Keratinocyte (primary cell): Measurements from ENCODE around the gene ATF3. TPM values are rescaled to one million over a fixed set of nuclear protein-coding genes. Genes with fewer than 3 reads are reported as not detected.

Source experiments
- DNase-seq: peaks from one replicate; pipeline ENCODE4 v3.0.0-alpha.2; 2011; ENCODE audit warnings: low read depth, missing footprints, low spot score
- FAIRE-seq: peaks from 2 replicates; lab custom pipeline; 2011; peaks lifted over from hg19 to GRCh38; lab: Jason Lieb, UNC
- H2AFZ ChIP-seq: 2 replicates; pipeline ENCODE4 v1.6.0; 2012; ENCODE audit warnings: low read length, control low read depth, inconsistent platforms; ENCODE audit not compliant: control insufficient read depth
- H3K27ac ChIP-seq: 2 replicates; pipeline ENCODE4 v1.5.1; 2011; ENCODE audit warnings: low read length; ENCODE audit not compliant: control insufficient read depth, insufficient read depth
- H3K27me3 ChIP-seq: 3 replicates; pipeline ENCODE4 v1.6.0; 2011; ENCODE audit warnings: low read length; ENCODE audit not compliant: control insufficient read depth, insufficient read depth; ENCODE audit errors: extremely low read depth
- H3K36me3 ChIP-seq, 2 experiments: 2 replicates in 1 of 2; 3 replicates in 1 of 2; pipeline ENCODE4 v1.5.1; 2011; ENCODE audit warnings: low read length in 2 of 2, mild to moderate bottlenecking in 1 of 2; ENCODE audit not compliant: control insufficient read depth in 2 of 2, insufficient read depth in 2 of 2; ENCODE audit errors: extremely low read depth in 1 of 2
- H3K4me1 ChIP-seq: 3 replicates; pipeline ENCODE4 v1.5.1; 2011; ENCODE audit warnings: low read length; ENCODE audit not compliant: control insufficient read depth, insufficient read depth; ENCODE audit errors: extremely low read depth
- H3K4me2 ChIP-seq: 3 replicates; pipeline ENCODE4 v1.6.0; 2011; ENCODE audit warnings: low read depth, low read length; ENCODE audit not compliant: control insufficient read depth, insufficient read depth; ENCODE audit errors: extremely low read depth
- H3K4me3 ChIP-seq, 3 experiments: fragments of 200-600 bp in 1 of 3; sonication (generic) in 1 of 3; 2 replicates in 2 of 3; 3 replicates in 1 of 3; pipeline ENCODE4 v1.5.1; 2011 to 2016; ENCODE audit warnings: low read length in 3 of 3, mild to moderate bottlenecking in 3 of 3, control low read depth in 2 of 3, inconsistent platforms in 1 of 3, low read depth in 1 of 3, mixed read lengths in 1 of 3, mixed run types in 1 of 3, moderate library complexity in 1 of 3; ENCODE audit not compliant: control insufficient read depth in 2 of 3, insufficient read depth in 2 of 3; ENCODE audit errors: extremely low read depth in 1 of 3
- H3K79me2 ChIP-seq: 2 replicates; pipeline ENCODE4 v1.6.0; 2012; ENCODE audit warnings: low read length; ENCODE audit not compliant: control insufficient read depth, insufficient read depth
- H3K9ac ChIP-seq: 3 replicates; pipeline ENCODE4 v1.6.0; 2011; ENCODE audit warnings: low read length; ENCODE audit not compliant: control insufficient read depth, insufficient read depth; ENCODE audit errors: extremely low read depth
- H3K9me1 ChIP-seq: 3 replicates; pipeline ENCODE4 v1.6.0; 2011; ENCODE audit warnings: low read length; ENCODE audit not compliant: control insufficient read depth, insufficient read depth; ENCODE audit errors: extremely low read depth
- H3K9me3 ChIP-seq: 2 replicates; pipeline ENCODE4 v1.5.1; 2012; ENCODE audit warnings: low read depth, low read length; ENCODE audit not compliant: control insufficient read depth
- H4K20me1 ChIP-seq: 3 replicates; pipeline ENCODE4 v1.6.0; 2011; ENCODE audit warnings: low read length; ENCODE audit not compliant: control insufficient read depth, insufficient read depth; ENCODE audit errors: extremely low read depth
- CTCF ChIP-seq, 3 experiments: IDR thresholded peaks in 1 of 3; conservative IDR thresholded peaks in 1 of 3; optimal IDR thresholded peaks in 1 of 3; 2 replicates in 2 of 3; 3 replicates in 1 of 3; pipeline versions ENCODE3 to v1.5.1; 2011; ENCODE audit warnings: low read length in 3 of 3, mild to moderate bottlenecking in 3 of 3, moderate library complexity in 2 of 3, control low read depth in 1 of 3, inconsistent platforms in 1 of 3; ENCODE audit not compliant: insufficient read depth in 2 of 3; ENCODE audit errors: extremely low read depth in 1 of 3
- EZH2 ChIP-seq: IDR thresholded peaks from one replicate; pipeline ENCODE4 v1.6.1; 2012; ENCODE audit warnings: inconsistent platforms, mild to moderate bottlenecking, low read length, moderate library complexity
- dilution Hi-C: fragments of 300-500 bp; cut with MboI; formaldehyde crosslinking; loops from one replicate; pipeline ENCODE4 v1.7.0; 2020; ENCODE audit warnings: low sequenced_read_pairs; ENCODE audit not compliant: extremely low pct_ligation_motif_present
- polyA plus RNA-seq, 5 experiments: library from polyadenylated mRNA; depleted of rRNA in 3 of 5; stranded (reverse) in 3 of 5; stranded (forward) in 1 of 5; unstranded in 1 of 5; fragments of >200 nt; gene quantifications; 1 replicate in 1 of 5; 2 replicates in 3 of 5; 3 replicates in 1 of 5; pipeline versions ENCODE4 v1.2.1 to v1.2.3, GENCODE V29; 2011 to 2012; ENCODE audit warnings: missing spikeins in 2 of 5, low read depth in 1 of 5, low replicate concordance in 1 of 5

Gene ATF3
- polyA plus RNA-seq, 1 donor (not counting 4 experiments of a cell fraction or from before 2014, with no cell fraction given): 45.1 TPM

DNA sequence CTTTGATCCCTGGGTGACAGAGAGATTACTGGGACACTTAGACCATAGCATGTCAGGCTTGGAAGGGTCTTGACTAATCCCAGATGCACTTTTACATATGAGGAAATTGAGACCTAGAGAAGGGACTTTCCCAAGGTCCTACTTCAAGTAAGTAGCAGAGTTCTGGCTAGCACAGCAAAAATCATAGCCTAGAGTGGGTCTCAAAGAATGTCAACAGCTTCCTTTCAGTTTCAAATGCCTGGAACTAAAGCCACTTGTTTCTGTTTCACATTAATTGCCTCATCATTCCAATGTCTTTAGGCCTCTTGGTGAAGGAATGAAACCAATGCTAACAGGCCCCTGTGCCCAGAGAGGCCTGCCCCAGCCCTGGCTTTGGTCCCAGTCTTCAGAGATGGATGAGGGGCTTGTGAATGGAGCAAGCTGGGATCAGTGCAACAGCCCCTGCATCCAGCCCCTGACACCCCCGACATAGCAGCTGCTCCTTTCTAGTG is 26.6 kb downstream of the ATF3 start:
- TF ChIP-seq CTCF (optimal IDR thresholded peaks at IDR 0.05 in 1 of 3, IDR thresholded peaks at IDR 0.05 in 1 of 3, conservative IDR thresholded peaks at IDR 0.05 in 1 of 3; ENCODE audit: extremely low read depth in 1 of 3, insufficient read depth in 2 of 3, low read length in 3 of 3) (no peak), EZH2 (no peak)
- FAIRE-seq (no peak), DNase-seq (no peak)
- no peak overlapping the region for H3K4me3 ChIP-seq
- no peaks in the 10 kb centered on the region for H3K79me2 ChIP-seq
- no peaks in the 10 kb centered on the region for H4K20me1 ChIP-seq
- H3K9me1 ChIP-seq: no peaks in the 10 kb centered on the region
- H3K27ac ChIP-seq: no peak overlapping the region
- dilution Hi-C loops: no loop called here
- peaks cover 11% of the 10 kb centered on the region for H3K4me1 ChIP-seq
- peaks cover 19% of the 10 kb centered on the region for H3K27me3 ChIP-seq
- no peak overlapping the region for H3K4me2 ChIP-seq
- H2AFZ ChIP-seq: no peak overlapping the region
- no peak overlapping the region for H3K9ac ChIP-seq
- no peaks in the 10 kb centered on the region for H3K36me3 ChIP-seq
- no peaks in the 10 kb centered on the region for H3K9me3 ChIP-seq

DNA sequence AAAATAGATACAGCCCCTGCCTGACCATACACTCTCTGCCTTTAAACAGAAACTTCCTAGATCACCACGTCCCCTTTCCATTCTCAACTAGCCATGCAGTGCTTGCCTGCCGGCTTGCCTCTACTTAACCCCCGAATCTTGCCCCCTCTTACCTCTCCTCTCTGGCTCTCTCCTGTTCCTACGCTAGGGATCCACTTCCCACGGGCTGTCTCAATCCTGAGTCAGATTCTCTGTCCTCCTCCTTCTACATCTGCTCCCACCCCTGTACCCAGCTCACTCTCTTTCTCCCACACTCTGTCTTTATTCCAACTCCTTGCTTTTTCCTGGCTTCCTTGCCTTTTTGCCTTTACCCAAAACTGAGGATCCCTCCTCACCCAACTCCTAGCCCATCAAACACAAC is 29.3 kb downstream of the ATF3 start:
- no peaks in the 10 kb centered on the region for H4K20me1 ChIP-seq
- H3K9me1 ChIP-seq: no peaks in the 10 kb centered on the region
- no peaks in the 10 kb centered on the region for H3K79me2 ChIP-seq
- no peak overlapping the region for H3K9ac ChIP-seq
- H3K27ac ChIP-seq: no peak overlapping the region
- H3K27me3 ChIP-seq: peaks cover 19% of the 10 kb centered on the region
- no peak for FAIRE-seq
- DNase-seq: no peak
- no peaks in the 10 kb centered on the region for H3K36me3 ChIP-seq
- H3K9me3 ChIP-seq: no peaks in the 10 kb centered on the region
- TF ChIP-seq EZH2 (no peak), CTCF (optimal IDR thresholded peaks at IDR 0.05 in 1 of 3, IDR thresholded peaks at IDR 0.05 in 1 of 3, conservative IDR thresholded peaks at IDR 0.05 in 1 of 3; ENCODE audit: extremely low read depth in 1 of 3, insufficient read depth in 2 of 3, low read length in 3 of 3) (no peak)
- no peak overlapping the region for H3K4me2 ChIP-seq
- H2AFZ ChIP-seq: no peak overlapping the region
- no peak overlapping the region for H3K4me3 ChIP-seq
- peaks cover 11% of the 10 kb centered on the region for H3K4me1 ChIP-seq
- dilution Hi-C loops: no loop called here
